ENCODE results near the gene ARRDC4.

ARRDC4 gene

GRCh38 chr15:97963779-97964178 is 3.3 kb downstream of the ARRDC4 start:
- no peak for TF ChIP-seq CTCF (IDR thresholded peaks at IDR 0.05; ENCODE audit: insufficient read depth, low read depth, low read length, missing control alignments)
- H3K4me3 ChIP-seq (ENCODE audit: low read depth, low read length): no peak overlapping the region
- no peak for DNase-seq (ENCODE audit: low read depth)

GRCh38 chr15:97966246-97966645 is 5.7 kb downstream of the ARRDC4 start:
- no peak for TF ChIP-seq CTCF (IDR thresholded peaks at IDR 0.05; ENCODE audit: insufficient read depth, low read depth, low read length, missing control alignments)
- DNase-seq (ENCODE audit: low read depth): no peak
- H3K4me3 ChIP-seq (ENCODE audit: low read depth, low read length): no peak overlapping the region

GRCh38 chr15:97966924-97967620 is 6.6 kb downstream of the ARRDC4 start:
- TF ChIP-seq CTCF (IDR thresholded peaks at IDR 0.05; ENCODE audit: insufficient read depth, low read depth, low read length, missing control alignments): no peak
- no peak overlapping the region for H3K4me3 ChIP-seq (ENCODE audit: low read depth, low read length)
- DNase-seq (ENCODE audit: low read depth): no peak

GRCh38 chr15:97967881-97968280 is 7.4 kb downstream of the ARRDC4 start:
- TF ChIP-seq CTCF (IDR thresholded peaks at IDR 0.05; ENCODE audit: insufficient read depth, low read depth, low read length, missing control alignments): no peak
- DNase-seq (ENCODE audit: low read depth): no peak
- no peak overlapping the region for H3K4me3 ChIP-seq (ENCODE audit: low read depth, low read length)

GRCh38 chr15:97968380-97968779 is 7.9 kb downstream of the ARRDC4 start:
- H3K4me3 ChIP-seq (ENCODE audit: low read depth, low read length): no peak overlapping the region
- no peak for TF ChIP-seq CTCF (IDR thresholded peaks at IDR 0.05; ENCODE audit: insufficient read depth, low read depth, low read length, missing control alignments)
- no peak for DNase-seq (ENCODE audit: low read depth)

GRCh38 chr15:97972366-97972765 is 11.9 kb downstream of the ARRDC4 start:
- DNase-seq (ENCODE audit: low read depth): no peak
- no peak for TF ChIP-seq CTCF (IDR thresholded peaks at IDR 0.05; ENCODE audit: insufficient read depth, low read depth, low read length, missing control alignments)
- no peak overlapping the region for H3K4me3 ChIP-seq (ENCODE audit: low read depth, low read length)

- no peak for TF ChIP-seq CTCF (IDR thresholded peaks at IDR 0.05; ENCODE audit: insufficient read depth, low read depth, low read length, missing control alignments)
- H3K4me3 ChIP-seq (ENCODE audit: low read depth, low read length): no peak overlapping the region
- no peak for DNase-seq (ENCODE audit: low read depth)
Measured at GRCh38 chr15:97976129-97976528, 15.6 kb downstream of the ARRDC4 start.

All from GM12865 (cell line).